Activated naive CD4-positive, alpha-beta T cell treated with anti-CD3 and anti-CD28 coated beads, Interleukin-2, amount 50 U/mL, for 16 hours (primary cell): ENCODE results near the gene SPAG16.

Experiments
- DNase-seq: peaks from one replicate; pipeline ENCODE4 v3.0.0-alpha.2; 2020

SPAG16 gene

DNA sequence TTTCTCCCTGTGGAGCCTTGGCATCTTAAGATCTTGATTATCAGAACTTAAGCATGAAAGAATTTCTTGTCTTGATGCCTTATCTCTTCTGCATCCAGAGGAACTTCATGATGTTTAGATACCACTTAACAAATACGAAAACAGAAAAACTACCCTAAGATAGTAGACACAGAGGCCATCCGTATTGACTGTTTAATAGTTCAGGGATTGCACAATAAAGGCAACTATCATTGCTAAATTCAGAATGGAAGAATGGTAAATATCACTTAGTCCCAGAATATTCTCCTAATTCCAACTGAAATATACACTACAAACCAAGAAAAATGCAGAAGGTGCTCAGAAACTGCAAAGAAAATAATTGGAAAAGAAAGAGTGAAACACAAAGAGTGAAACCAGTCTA, 912.0 kb downstream of the SPAG16 start:
- DNase-seq = no peak

GRCh38 chr2:214201892-214202291, 917.6 kb downstream of the SPAG16 start:
- no peak for DNase-seq

GRCh38 chr2:214203214-214203613, 919.0 kb downstream of the SPAG16 start:
- no peak for DNase-seq

DNA sequence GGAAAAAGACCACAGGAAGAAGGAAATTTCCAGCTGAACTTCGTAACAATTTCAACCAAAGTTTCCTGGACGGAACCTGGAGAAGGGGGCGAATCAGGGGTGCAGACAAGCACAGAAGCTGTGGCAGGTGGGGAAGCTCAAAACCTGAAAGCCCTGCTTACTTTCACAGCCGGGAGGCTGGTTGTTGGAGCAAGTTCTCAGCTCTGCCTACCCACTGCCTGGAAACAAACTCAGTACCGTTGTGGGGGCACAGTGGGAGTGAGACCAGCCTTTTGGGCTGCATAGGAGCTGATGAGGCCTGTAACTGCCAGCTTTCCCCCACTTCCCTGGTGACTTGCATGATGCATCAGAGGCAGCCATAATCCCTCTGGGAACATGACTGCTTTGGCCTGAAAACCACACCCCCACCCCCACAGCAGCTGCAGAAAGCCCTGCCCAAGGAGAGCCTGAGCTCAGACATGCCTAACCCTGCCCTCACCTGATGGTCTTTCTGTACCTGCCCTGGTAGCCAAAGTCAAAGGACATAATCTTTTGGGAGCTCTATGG, 919.6 kb downstream of the SPAG16 start:
- no peak for DNase-seq

DNA sequence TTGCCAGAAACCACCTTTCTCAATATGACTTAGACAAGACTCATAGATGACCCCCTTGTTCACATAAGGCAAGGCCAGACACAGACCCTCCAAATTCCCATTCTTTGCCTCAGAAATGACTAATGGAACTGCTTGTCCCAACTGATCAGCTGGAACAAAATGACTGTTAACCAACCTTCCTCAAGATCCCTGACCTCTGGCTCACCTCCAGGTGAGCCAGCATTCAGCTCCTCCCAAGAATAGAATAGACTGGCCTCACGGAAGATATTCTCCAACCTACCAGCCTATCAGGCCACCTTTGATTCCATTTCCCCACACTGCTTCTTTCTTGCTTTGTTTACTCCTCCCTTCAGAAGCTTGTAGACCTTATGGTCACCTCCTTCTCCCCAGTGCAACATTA, 930.8 kb downstream of the SPAG16 start:
- DNase-seq = no peak

DNA sequence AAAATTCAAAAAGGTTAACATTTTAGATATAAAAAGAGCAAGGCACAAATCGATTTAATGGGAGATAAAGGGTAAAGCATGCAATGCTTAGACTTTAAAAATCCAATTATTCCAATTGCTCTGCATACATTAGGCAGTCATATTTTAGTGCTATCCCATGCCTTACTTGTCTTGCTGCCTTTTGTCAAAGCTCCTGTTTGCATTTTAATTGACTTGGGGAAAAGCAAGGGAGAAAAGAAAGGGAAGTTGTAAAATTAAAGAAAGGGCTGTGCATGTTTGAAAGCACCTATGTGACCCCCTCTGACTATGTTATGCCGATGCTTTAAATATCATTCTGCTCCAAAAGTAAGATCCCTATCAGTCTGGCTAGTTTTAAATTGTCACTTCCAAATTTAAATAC, 932.9 kb downstream of the SPAG16 start:
- no peak for DNase-seq

DNA sequence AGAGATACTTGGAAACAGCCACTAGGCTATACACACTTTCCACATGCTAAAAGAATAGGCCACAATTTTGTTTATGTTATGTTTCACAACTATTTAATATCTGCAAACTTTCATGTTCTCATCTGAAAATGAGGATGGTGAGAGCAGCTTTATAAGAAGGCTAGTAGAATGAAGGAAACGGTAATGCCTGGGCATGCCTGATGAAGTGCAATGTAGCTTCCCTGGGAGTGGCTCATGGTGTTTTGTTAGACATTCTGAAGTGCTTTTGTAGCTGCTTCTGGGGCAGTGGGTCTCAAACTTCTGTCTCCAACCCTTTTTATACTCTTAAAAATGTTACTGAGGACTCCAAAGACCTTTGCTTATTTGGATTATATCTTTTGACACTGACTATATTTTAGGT, 933.3 kb downstream of the SPAG16 start:
- DNase-seq = no peak

- no peak for DNase-seq
These were observed 936.0 kb downstream of the SPAG16 start for GRCh38 chr2:214220251-214220650.

DNA sequence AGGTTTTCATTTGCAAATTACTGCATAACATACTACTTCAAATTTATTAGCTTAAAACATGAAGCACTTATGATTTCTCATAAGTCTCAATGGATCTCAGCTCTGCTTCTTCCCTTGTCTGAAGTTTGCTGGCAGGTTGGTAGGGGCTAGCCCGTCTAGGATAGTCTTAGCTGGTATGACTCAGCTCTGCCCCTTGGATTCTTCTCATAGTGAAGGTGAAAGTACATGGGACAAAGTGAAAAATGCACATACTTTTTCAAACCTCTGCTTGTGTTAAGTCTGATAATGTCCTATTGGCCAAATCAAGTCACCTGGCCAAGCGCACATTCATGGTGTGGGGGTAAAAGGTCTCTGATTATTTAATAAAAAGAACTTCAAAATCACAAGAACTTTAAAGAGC, 941.8 kb downstream of the SPAG16 start:
- no peak for DNase-seq

DNA sequence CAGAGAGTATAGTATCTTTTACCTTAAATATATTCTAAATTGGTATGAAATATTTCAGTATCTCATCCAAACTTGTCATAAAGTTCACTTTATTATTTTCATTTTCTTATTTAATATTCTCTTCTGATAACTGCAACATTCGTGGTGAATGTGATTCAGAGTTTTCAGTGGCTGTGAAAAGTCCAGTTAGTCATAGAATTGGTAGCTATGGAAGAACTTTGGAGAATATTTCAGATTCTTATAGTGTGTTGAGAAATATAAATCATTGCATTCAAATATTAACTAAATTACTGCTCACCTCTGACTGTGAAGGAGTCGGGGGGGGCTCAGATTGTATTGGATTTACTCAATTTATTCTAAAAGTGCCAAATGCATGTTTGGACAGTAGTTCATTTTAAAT, 948.0 kb downstream of the SPAG16 start:
- DNase-seq = no peak

DNA sequence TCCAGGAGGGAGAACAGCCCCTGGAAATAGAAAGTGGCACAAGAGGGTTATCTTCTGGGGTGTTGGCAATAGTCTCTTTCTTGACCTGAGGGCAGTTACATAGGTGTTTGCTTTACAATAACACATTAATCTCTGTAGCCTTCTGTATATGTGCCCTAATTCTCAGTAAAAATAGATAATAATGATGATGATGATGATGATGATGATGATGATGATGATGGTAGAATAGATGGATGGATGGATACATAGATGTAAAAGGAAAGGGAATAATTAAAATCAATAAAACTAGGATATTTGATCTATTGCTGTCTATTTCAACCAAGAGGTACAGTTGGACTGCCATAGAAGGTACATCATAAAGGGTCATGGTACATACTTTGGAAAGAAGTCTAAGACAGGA, 948.9 kb downstream of the SPAG16 start:
- no peak for DNase-seq

GRCh38 chr2:214242797-214243196, 958.5 kb downstream of the SPAG16 start:
- no peak for DNase-seq

- DNase-seq = no peak
These were observed 960.6 kb downstream of the SPAG16 start for GRCh38 chr2:214244847-214245246.

DNA sequence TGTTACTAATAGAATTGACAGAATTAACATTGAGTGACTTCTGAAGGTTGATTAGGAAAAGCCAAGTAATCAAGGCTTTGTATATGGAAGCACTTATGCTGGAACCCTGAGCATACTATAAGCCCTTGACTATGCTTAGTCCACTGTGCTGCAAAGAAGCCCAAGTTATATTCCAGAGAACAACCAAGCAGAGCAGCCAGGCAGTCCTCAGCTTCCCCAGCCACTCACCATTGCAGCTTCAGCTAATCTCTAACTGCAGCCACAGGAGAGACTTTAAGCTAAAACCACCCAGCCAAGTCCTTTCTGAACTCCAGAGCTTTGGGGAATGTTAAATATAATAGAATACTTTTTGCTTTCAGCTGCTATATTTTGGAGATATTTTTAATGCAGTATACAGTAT, 962.2 kb downstream of the SPAG16 start:
- DNase-seq = no peak

DNA sequence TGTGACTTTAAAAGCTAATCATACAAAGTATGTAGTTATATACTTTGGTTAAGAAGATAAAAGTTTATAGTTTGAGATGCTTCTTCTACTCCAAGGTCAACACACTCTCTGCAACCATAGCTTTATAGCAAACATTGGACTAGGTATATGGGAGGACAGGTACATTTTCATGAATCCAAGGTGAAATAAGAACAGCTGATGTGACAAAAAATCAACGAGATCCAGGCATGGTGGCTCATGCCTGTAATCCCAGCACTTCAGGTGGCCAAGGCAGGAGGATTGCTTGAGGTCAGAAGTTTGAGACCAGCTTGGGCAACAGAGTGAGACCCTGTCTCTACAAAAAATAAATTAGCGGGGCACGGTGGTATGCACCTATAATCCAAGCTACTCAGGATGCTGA, 963.3 kb downstream of the SPAG16 start:
- no peak for DNase-seq

GRCh38 chr2:214255046-214255445, 970.8 kb downstream of the SPAG16 start:
- DNase-seq = no peak

GRCh38 chr2:214261683-214262082, 977.4 kb downstream of the SPAG16 start:
- DNase-seq = no peak

- DNase-seq = no peak
These were observed 979.9 kb downstream of the SPAG16 start for GRCh38 chr2:214264171-214264570.

DNA sequence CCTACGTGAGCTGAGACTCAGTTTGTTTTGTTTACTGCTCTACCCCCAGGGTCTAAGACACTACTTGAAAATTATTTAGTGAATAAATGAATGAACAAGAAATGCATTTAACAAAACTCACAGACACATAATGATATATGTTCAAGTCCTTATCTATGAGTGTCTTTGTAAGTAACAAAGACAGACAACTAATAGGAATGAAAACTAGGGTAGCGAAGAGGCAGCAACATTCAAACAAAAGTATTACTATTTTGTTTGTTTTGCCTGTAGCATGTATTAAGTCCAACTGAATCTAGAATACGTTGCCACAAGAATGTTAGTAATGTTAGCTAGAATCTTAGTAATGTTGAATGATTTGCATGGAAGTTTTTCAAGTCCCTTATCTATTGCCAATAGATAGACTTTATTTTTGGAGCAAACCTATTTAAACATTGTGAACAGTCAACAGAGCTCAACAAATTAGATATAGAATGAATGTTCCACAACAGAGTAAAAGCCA, 981.8 kb downstream of the SPAG16 start:
- DNase-seq = no peak

DNA sequence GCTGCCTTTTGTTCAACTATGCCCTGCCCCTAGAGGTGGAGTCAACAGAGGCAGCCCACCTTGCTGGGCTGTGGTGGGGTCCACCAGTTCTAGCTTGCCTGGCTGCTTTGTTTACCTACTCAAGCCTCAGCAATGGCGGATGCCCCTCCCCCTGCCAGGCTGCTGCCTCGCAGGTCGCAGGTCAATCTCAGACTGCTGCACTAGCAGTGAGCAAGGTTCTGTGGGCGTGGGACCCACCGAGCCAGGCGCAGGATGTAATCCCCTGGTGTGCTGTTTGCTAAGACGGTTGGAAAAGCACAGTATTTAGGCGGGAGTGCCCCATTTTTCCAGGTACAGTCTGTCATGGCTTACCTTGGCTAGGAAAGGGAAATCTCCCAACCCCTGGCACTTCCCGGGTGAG, 993.6 kb downstream of the SPAG16 start:
- DNase-seq = no peak

- no peak for DNase-seq
These were observed 1001.7 kb downstream of the SPAG16 start for GRCh38 chr2:214286011-214286410.

DNA sequence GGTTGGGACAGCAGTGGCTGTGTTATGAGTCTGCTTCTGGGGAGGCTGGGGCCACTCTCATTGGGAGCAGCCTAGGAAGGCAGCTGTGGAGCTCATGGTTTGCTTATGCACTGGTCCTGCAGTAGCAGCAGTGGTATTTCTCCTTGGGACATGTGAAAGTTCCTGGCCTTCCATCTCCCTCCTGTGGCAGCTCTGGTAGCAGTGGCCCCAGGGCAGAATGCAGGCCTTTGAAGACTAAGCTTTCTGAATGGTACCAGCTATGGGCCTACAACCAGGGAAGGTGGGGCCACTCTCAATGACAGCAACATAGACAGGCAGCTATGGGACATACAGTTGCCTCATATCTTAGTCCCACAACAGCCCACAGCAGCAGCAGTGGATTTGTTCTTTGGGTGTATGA, 1009.3 kb downstream of the SPAG16 start:
- no peak for DNase-seq

GRCh38 chr2:214294426-214294825, 1010.2 kb downstream of the SPAG16 start:
- DNase-seq = no peak

DNA sequence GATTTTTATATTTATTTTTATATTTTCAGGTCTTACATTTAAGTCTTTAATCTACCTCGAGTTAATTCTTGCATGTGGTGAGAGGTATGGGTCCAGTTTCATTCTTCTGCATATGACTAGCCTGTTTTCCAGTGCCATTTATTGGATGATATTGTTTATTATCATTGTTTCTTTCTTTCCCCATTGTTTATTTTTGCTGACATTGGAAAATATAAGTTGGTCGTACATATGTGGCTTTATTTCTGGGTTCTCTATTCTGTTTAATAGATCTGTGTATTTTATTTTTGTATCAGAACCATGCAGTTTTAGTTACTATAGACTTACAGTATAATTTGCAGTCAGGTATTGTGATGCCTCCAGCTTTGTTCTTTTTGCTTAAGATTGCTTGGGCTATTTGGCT, 1013.2 kb downstream of the SPAG16 start:
- no peak for DNase-seq

GRCh38 chr2:214310319-214310718, 1026.1 kb downstream of the SPAG16 start:
- DNase-seq = no peak

GRCh38 chr2:214311031-214311533, 1026.8 kb downstream of the SPAG16 start:
- no peak for DNase-seq
